ENCODE results near the gene LRRC8E.

Gene LRRC8E

GRCh38 chr19:7888145-7888825, at the start of gene LRRC8E:
Gene LRRC8E, plus strand, starts transcription at chr19:7888510. Its CDS starts 7,094 bp downstream, at chr19:7895604.
- peak; percentile 45 to 86 (median 66) for DNase-seq

- no peak for DNase-seq
Observed at GRCh38 chr19:7839476-7839875, 48.8 kb upstream of the LRRC8E start.

GRCh38 chr19:7840629-7841028, 47.7 kb upstream of the LRRC8E start:
- no peak for DNase-seq

GRCh38 chr19:7841751-7842660, 46.3 kb upstream of the LRRC8E start:
- no peak for DNase-seq

- DNase-seq: no peak
Observed at GRCh38 chr19:7842661-7843294, 45.5 kb upstream of the LRRC8E start.

GRCh38 chr19:7843521-7843920, 44.8 kb upstream of the LRRC8E start:
- no peak for DNase-seq

GRCh38 chr19:7844405-7844804, 43.9 kb upstream of the LRRC8E start:
- DNase-seq: no peak

- no peak for DNase-seq
Observed at GRCh38 chr19:7844951-7845350, 43.4 kb upstream of the LRRC8E start.

GRCh38 chr19:7845390-7846154, 42.7 kb upstream of the LRRC8E start:
- no peak for DNase-seq

- no peak for DNase-seq
Observed at GRCh38 chr19:7846155-7846646, 42.1 kb upstream of the LRRC8E start.

- no peak for DNase-seq
Observed at GRCh38 chr19:7847664-7848063, 40.6 kb upstream of the LRRC8E start.

GRCh38 chr19:7848779-7849457, 39.4 kb upstream of the LRRC8E start:
- no peak for DNase-seq

GRCh38 chr19:7849631-7849999, 38.7 kb upstream of the LRRC8E start:
- DNase-seq: no peak

GRCh38 chr19:7850000-7850813, 38.1 kb upstream of the LRRC8E start:
- DNase-seq: no peak

- no peak for DNase-seq
Observed at GRCh38 chr19:7850945-7851622, 37.2 kb upstream of the LRRC8E start.

- no peak for DNase-seq
Observed at GRCh38 chr19:7851623-7852500, 36.4 kb upstream of the LRRC8E start.

- DNase-seq: peak; percentile 69 to 88 (median 71)
Observed at GRCh38 chr19:7852851-7853769, 35.2 kb upstream of the LRRC8E start.

GRCh38 chr19:7853770-7854128, 34.6 kb upstream of the LRRC8E start:
- DNase-seq: no peak
